H1 (cell line): ENCODE results near the gene C2. TPM values are rescaled to one million over a fixed set of nuclear protein-coding genes. Genes with fewer than 3 reads are reported as not detected.

Experiments
- CTCF ChIA-PET: fragments of 300-600 bp; sonication (Branson Sonifier 250); formaldehyde crosslinking; loops from one replicate; lab custom pipeline; 2021; ENCODE audit not compliant: partially characterized antibody; lab: Charles Lee
- POLR2A ChIA-PET: fragments of 300-600 bp; sonication (Branson Sonifier 250); formaldehyde crosslinking; loops from one replicate; lab custom pipeline; 2021; ENCODE audit warnings: inconsistent platforms; ENCODE audit not compliant: partially characterized antibody; lab: Charles Lee
- DNase-seq, 2 experiments: peaks; one replicate each; pipeline versions ENCODE4 v3.0.0 to v3.0.0-alpha.2; 2010 to 2022; ENCODE audit warnings: low spot score in 2 of 2, low read depth in 1 of 2, mixed read lengths in 1 of 2
- FAIRE-seq: peaks from 2 replicates; lab custom pipeline; 2011; peaks lifted over from hg19 to GRCh38; lab: Jason Lieb, UNC
- H2AFZ ChIP-seq: 2 replicates; pipeline ENCODE4 v1.8.1; 2012; ENCODE audit warnings: low read length, inconsistent platforms
- H2AK5ac ChIP-seq: 2 replicates; pipeline ENCODE4 v1.6.1; 2013; ENCODE audit warnings: low read depth, low read length
- H2BK120ac ChIP-seq: replicated peaks from 2 replicates; pipeline ENCODE3; 2013; ENCODE audit warnings: low read depth, low read length, inconsistent platforms
- H2BK12ac ChIP-seq: 2 replicates; pipeline ENCODE4 v1.6.1; 2013; ENCODE audit warnings: low read depth, low read length
- H2BK15ac ChIP-seq: 2 replicates; pipeline ENCODE4 v1.6.1; 2013; ENCODE audit warnings: low read length
- H2BK20ac ChIP-seq: 2 replicates; pipeline ENCODE4 v1.6.1; 2013; ENCODE audit warnings: low read length
- H2BK5ac ChIP-seq: 2 replicates; pipeline ENCODE4 v1.6.1; 2013; ENCODE audit warnings: low read depth, low read length
- H3K14ac ChIP-seq: 2 replicates; pipeline ENCODE4 v1.6.1; 2013; ENCODE audit warnings: inconsistent platforms; ENCODE audit not compliant: insufficient read length
- H3K18ac ChIP-seq: 2 replicates; pipeline ENCODE4 v1.6.1; 2013; ENCODE audit warnings: low read length; ENCODE audit errors: extremely low read depth
- H3K23ac ChIP-seq: 2 replicates; pipeline ENCODE4 v1.6.1; 2013; ENCODE audit warnings: inconsistent platforms; ENCODE audit not compliant: insufficient read length
- H3K23me2 ChIP-seq: 2 replicates; pipeline ENCODE4 v1.6.1; 2013; ENCODE audit warnings: low read depth, low read length
- H3K27ac ChIP-seq: 2 replicates; pipeline ENCODE4 v1.6.1; 2011; ENCODE audit warnings: low read depth, low read length, inconsistent platforms
- H3K27me3 ChIP-seq, 4 experiments: replicated peaks in 1 of 4; 1 replicate in 1 of 4; 2 replicates in 3 of 4; pipeline versions ENCODE4 v1.6.1 to v1.8.1; 2011 to 2013; ENCODE audit warnings: low read length in 3 of 4, mild to moderate bottlenecking in 3 of 4, inconsistent platforms in 2 of 4, mixed read lengths in 2 of 4, moderate library complexity in 1 of 4; ENCODE audit not compliant: control insufficient read depth in 3 of 4, insufficient read depth in 3 of 4; ENCODE audit errors: extremely low read depth in 1 of 4
- H3K36me3 ChIP-seq, 4 experiments: 2 replicates each; pipeline versions ENCODE4 v1.6.1 to v1.8.1; 2011 to 2013; ENCODE audit warnings: mild to moderate bottlenecking in 4 of 4, low read length in 3 of 4, moderate library complexity in 2 of 4, control low read depth in 1 of 4, inconsistent platforms in 1 of 4; ENCODE audit not compliant: insufficient read depth in 4 of 4, control insufficient read depth in 2 of 4
- H3K4ac ChIP-seq: replicated peaks from 2 replicates; pipeline ENCODE3; 2013; ENCODE audit warnings: low read length, low read depth, mixed read lengths, inconsistent platforms; ENCODE audit not compliant: insufficient read length
- H3K4me1 ChIP-seq, 4 experiments: replicated peaks in 1 of 4; 1 replicate in 1 of 4; 2 replicates in 3 of 4; pipeline versions ENCODE4 v1.6.1 to v1.8.1; 2011 to 2013; ENCODE audit warnings: low read length in 3 of 4, inconsistent platforms in 2 of 4, mixed read lengths in 1 of 4; ENCODE audit not compliant: insufficient read depth in 4 of 4, control insufficient read depth in 3 of 4
- H3K4me2 ChIP-seq, 2 experiments: 2 replicates each; pipeline versions ENCODE4 v1.6.1 to v1.8.1; 2011 to 2013; ENCODE audit warnings: low read depth in 2 of 2, low read length in 2 of 2, control low read depth in 1 of 2, inconsistent platforms in 1 of 2, mild to moderate bottlenecking in 1 of 2; ENCODE audit not compliant: insufficient read depth in 1 of 2
- H3K4me3 ChIP-seq, 4 experiments: fragments of 200-600, 300-600 bp in 1 of 4; sonication (generic), shearing (Covaris generic), sonication (Bioruptor Twin) in 1 of 4; 2 replicates each; pipeline versions ENCODE4 v1.5.1 to v1.8.1; 2011 to 2016; ENCODE audit warnings: low read length in 4 of 4, low read depth in 3 of 4, control low read depth in 2 of 4, inconsistent platforms in 2 of 4, mild to moderate bottlenecking in 2 of 4, mixed read lengths in 1 of 4, moderate library complexity in 1 of 4; ENCODE audit not compliant: insufficient read depth in 2 of 4; ENCODE audit errors: extremely low read depth in 1 of 4
- H3K56ac ChIP-seq: replicated peaks from 2 replicates; pipeline ENCODE3; 2013; ENCODE audit warnings: low read depth, mild to moderate bottlenecking, mixed read lengths, low read length, inconsistent platforms; ENCODE audit not compliant: insufficient read length
- H3K79me1 ChIP-seq: 2 replicates; pipeline ENCODE4 v1.6.1; 2013; ENCODE audit warnings: low read depth, low read length, control low read depth
- H3K79me2 ChIP-seq, 2 experiments: 2 replicates each; pipeline versions ENCODE4 v1.6.1 to v1.8.1; 2012 to 2013; ENCODE audit warnings: low read length in 2 of 2, mild to moderate bottlenecking in 2 of 2, inconsistent platforms in 1 of 2; ENCODE audit not compliant: insufficient read depth in 2 of 2, control insufficient read depth in 1 of 2
- H3K9ac ChIP-seq, 4 experiments: replicated peaks in 1 of 4; 1 replicate in 1 of 4; 2 replicates in 3 of 4; pipeline versions ENCODE4 v1.6.1 to v1.8.1; 2011 to 2013; ENCODE audit warnings: low read depth in 3 of 4, low read length in 3 of 4, control low read depth in 2 of 4, mild to moderate bottlenecking in 2 of 4, moderate library complexity in 2 of 4, inconsistent platforms in 1 of 4; ENCODE audit errors: extremely low read depth in 1 of 4
- H3K9me3 ChIP-seq, 2 experiments: 2 replicates each; pipeline versions ENCODE4 v1.6.1 to v1.8.1; 2012 to 2013; ENCODE audit warnings: mild to moderate bottlenecking in 2 of 2, moderate library complexity in 2 of 2, control low read depth in 1 of 2, inconsistent platforms in 1 of 2, low read depth in 1 of 2, low read length in 1 of 2, mixed read lengths in 1 of 2; ENCODE audit not compliant: insufficient read depth in 2 of 2
- H4K20me1 ChIP-seq, 2 experiments: replicated peaks in 1 of 2; 2 replicates each; pipeline versions ENCODE3 to v1.8.1; 2011 to 2013; ENCODE audit warnings: inconsistent platforms in 2 of 2, low read length in 2 of 2, mild to moderate bottlenecking in 1 of 2; ENCODE audit not compliant: insufficient read depth in 2 of 2, control insufficient read depth in 1 of 2
- H4K5ac ChIP-seq: 2 replicates; pipeline ENCODE4 v1.6.1; 2013; ENCODE audit warnings: low read length, low read depth, mixed read lengths, inconsistent platforms; ENCODE audit not compliant: insufficient read length
- H4K8ac ChIP-seq: 2 replicates; pipeline ENCODE4 v1.8.0; 2013; ENCODE audit warnings: mild to moderate bottlenecking, moderate library complexity, low read length, inconsistent platforms; ENCODE audit not compliant: insufficient read depth; ENCODE audit errors: extremely low read depth
- H4K91ac ChIP-seq: replicated peaks from 2 replicates; pipeline ENCODE3; 2013; ENCODE audit warnings: low read length, mixed read lengths, inconsistent platforms; ENCODE audit not compliant: insufficient read length
- CTBP2 ChIP-seq: IDR thresholded peaks from 2 replicates; pipeline ENCODE4 v1.7.0; 2011; ENCODE audit warnings: borderline replicate concordance, mild to moderate bottlenecking, moderate library complexity, mixed read lengths, low read length; ENCODE audit not compliant: insufficient read depth, insufficient read length
- EP300 ChIP-seq, 2 experiments: IDR thresholded peaks; 1 replicate in 1 of 2; 2 replicates in 1 of 2; pipeline ENCODE4 v1.6.1; 2011 to 2012; ENCODE audit warnings: low read depth in 2 of 2, low read length in 2 of 2, mild to moderate bottlenecking in 2 of 2, borderline replicate concordance in 1 of 2, inconsistent platforms in 1 of 2, moderate library complexity in 1 of 2
- HDAC2 ChIP-seq, 2 experiments: fragments of 300-600 bp in 1 of 2; sonication (generic) in 1 of 2; IDR thresholded peaks; 2 replicates each; pipeline ENCODE4 v1.6.1; 2011 to 2012; ENCODE audit warnings: low read depth in 2 of 2, low read length in 2 of 2, mild to moderate bottlenecking in 2 of 2, moderate library complexity in 2 of 2, borderline replicate concordance in 1 of 2, inconsistent platforms in 1 of 2
- JUND ChIP-seq: IDR thresholded peaks from 2 replicates; pipeline ENCODE4 v1.6.1; 2011; ENCODE audit warnings: mild to moderate bottlenecking, improper control_type of control experiment, low read length
- NANOG ChIP-seq: IDR thresholded peaks from 2 replicates; pipeline ENCODE4 v1.6.1; 2011; ENCODE audit warnings: low read length, low read depth, mild to moderate bottlenecking, inconsistent platforms; ENCODE audit not compliant: insufficient read depth, poor library complexity, severe bottlenecking
- RAD21 ChIP-seq, 2 experiments: IDR thresholded peaks in 1 of 2; conservative IDR thresholded peaks in 1 of 2; 2 replicates each; pipeline ENCODE4 v1.6.1; 2011; ENCODE audit warnings: low read depth in 2 of 2, low read length in 2 of 2, improper control_type of control experiment in 1 of 2, inconsistent platforms in 1 of 2, mild to moderate bottlenecking in 1 of 2, moderate library complexity in 1 of 2
- RNF2 ChIP-seq: fragments of 200-900, 300-1000 bp; sonication (generic); IDR thresholded peaks from 2 replicates; pipeline ENCODE4 v1.7.1; 2016; ENCODE audit warnings: borderline replicate concordance, low read depth, mild to moderate bottlenecking, antibody characterized with exemption, low read length; ENCODE audit not compliant: poor library complexity, severe bottlenecking; ENCODE audit errors: missing control alignments
- TEAD4 ChIP-seq: IDR thresholded peaks from 2 replicates; pipeline ENCODE4 v1.6.1; 2012; ENCODE audit warnings: low read depth, low read length, inconsistent platforms, mixed read lengths
- WGBS, 2 experiments: shearing (Covaris generic) in 1 of 2; methylation state at CpG; one replicate each; pipeline versions ENCODE4 v1.1.6 to v1.1.7; 2013 to 2015; ENCODE audit warnings: low lambda C conversion rate in 2 of 2, mixed read lengths in 2 of 2, inconsistent platforms in 1 of 2, low coverage in 1 of 2, missing lambda C conversion rate in 1 of 2; ENCODE audit not compliant: insufficient replicate concordance in 2 of 2, insufficient coverage in 1 of 2, insufficient read length in 1 of 2; ENCODE audit errors: extremely low coverage in 1 of 2, missing lambda C conversion rate in 1 of 2; 5-methylcytosine and 5-hydroxymethylcytosine counted together
- polyA plus RNA-seq, 7 experiments: library from polyadenylated mRNA; depleted of rRNA in 3 of 7; stranded (reverse) in 5 of 7; unstranded in 2 of 7; fragments of >200 nt in 5 of 7; fragments of 200-250 nt in 2 of 7; gene quantifications; 1 replicate in 5 of 7; 2 replicates in 1 of 7; 4 replicates in 1 of 7; pipeline versions ENCODE4 v1.2.1 to v1.2.3, GENCODE V29; 2011 to 2013; ENCODE audit warnings: missing spikeins in 2 of 7, mixed read lengths in 2 of 7
- total RNA-seq: library from RNA; stranded (reverse); fragmentation: NEBNext Ultra II Directional; extraction: Animal tissue kit (Norgen Biotek cat#: 25700); gene quantifications from 2 replicates; pipeline ENCODE4 v1.2.1, GENCODE V29; 2021

The C2 gene
- total and polyA plus RNA-seq, 2 of the 8 experiments (the other 6 are each of a cell fraction or from before 2014, with no cell fraction given): 0.26 to 0.38 TPM

DNA sequence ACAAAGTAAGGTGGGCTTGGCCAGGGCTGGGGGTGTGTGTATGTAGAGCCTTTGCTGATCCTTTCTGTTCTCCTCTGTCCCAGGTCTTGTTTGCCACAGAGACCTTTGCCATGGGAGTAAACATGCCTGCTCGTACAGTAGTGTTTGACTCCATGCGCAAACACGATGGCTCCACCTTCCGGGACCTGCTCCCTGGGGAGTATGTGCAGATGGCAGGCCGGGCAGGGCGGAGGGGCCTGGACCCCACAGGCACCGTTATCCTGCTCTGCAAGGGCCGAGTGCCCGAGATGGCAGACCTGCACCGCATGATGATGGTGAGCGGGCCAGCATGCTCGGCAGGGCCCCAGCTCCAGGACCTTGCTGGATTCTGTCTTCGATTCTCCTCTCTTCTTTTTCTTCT is 38.2 kb downstream of the C2 start:
- no peaks in the 10 kb centered on the region for H3K4me1 ChIP-seq
- 91% methylated on average over 13 of the region's 13 CpGs; no CpG with 5 or more reads in 1 of the 2 experiments for WGBS, 2 experiments
- no peak for FAIRE-seq

More for the DNA sequence above, 38.2 kb downstream of the C2 start:
- no peaks in the 10 kb centered on the region for H3K23me2 ChIP-seq
- no peak overlapping the region for H3K9ac ChIP-seq
- H3K14ac ChIP-seq: no peak overlapping the region
- no peak overlapping the region for H2BK12ac ChIP-seq
- ChIA-PET POLR2A (interaction anchor here (0.6 to 15.3 kb wide), 3 partner anchors 10 to 12 kb away, joined by 3 to 279 read pairs (median 3); partner anchors contain the start of genes NELFE and SKIC2), CTCF (interaction anchor here (1.3 to 10.2 kb wide), 3 partner anchors 14 to 81 kb away, joined by 3 to 84 read pairs (median 4); no protein-coding TSS in a partner anchor)
- H4K5ac ChIP-seq: no peak overlapping the region
- no peak overlapping the region for H2AFZ ChIP-seq
- TF ChIP-seq JUND (no peak), EP300 (IDR thresholded peaks at IDR 0.05; ENCODE audit: borderline replicate concordance in 1 of 2, low read depth in 2 of 2, low read length in 2 of 2) (no peak), NANOG (no peak), CTBP2 (no peak), HDAC2 (IDR thresholded peaks at IDR 0.05; ENCODE audit: borderline replicate concordance in 1 of 2, low read depth in 2 of 2, low read length in 2 of 2) (no peak), TEAD4 (no peak), RAD21 (IDR thresholded peaks at IDR 0.05 in 1 of 2, conservative IDR thresholded peaks at IDR 0.05 in 1 of 2; ENCODE audit: low read depth in 2 of 2, low read length in 2 of 2) (no peak), RNF2 (no peak)
- peaks cover 0 to 3% of the 10 kb centered on the region in 2 experiments for H4K20me1 ChIP-seq
- H3K27ac ChIP-seq: no peak overlapping the region
- no peaks in the 10 kb centered on the region for H3K27me3 ChIP-seq
- H3K18ac ChIP-seq: no peak overlapping the region
- no peak overlapping the region for H3K56ac ChIP-seq
- H3K9me3 ChIP-seq: no peaks in the 10 kb centered on the region
- H3K4me3 ChIP-seq: no peak overlapping the region
- H2BK20ac ChIP-seq: no peak overlapping the region
- no peak overlapping the region for H2BK15ac ChIP-seq
- peaks cover 14 to 67% (median 57%) of the 10 kb centered on the region in 4 experiments for H3K36me3 ChIP-seq
- no peak overlapping the region for H3K23ac ChIP-seq
- no peak overlapping the region for H3K4ac ChIP-seq
- H3K4me2 ChIP-seq: no peak overlapping the region
- no peak for DNase-seq
- no peaks in the 10 kb centered on the region for H3K79me1 ChIP-seq
- no peak overlapping the region for H2BK120ac ChIP-seq
- no peak overlapping the region for H4K91ac ChIP-seq
- H3K79me2 ChIP-seq: no peaks in the 10 kb centered on the region; a peak in 1 of 4 replicates
- H2BK5ac ChIP-seq: no peak overlapping the region
- no peak overlapping the region for H4K8ac ChIP-seq
- no peak overlapping the region for H2AK5ac ChIP-seq
